SIG-M5 treated with dmso at 0.1 percent for 504 hours (cell line): ENCODE data around the gene MCTP1.
"Not testable (repeated sequence)": the region's sequence is repeated elsewhere in the genome, so short reads cannot be mapped to it uniquely, and the experiment has no call there.

ENCODE experiments used
- DNase-seq: peaks from one replicate; lab custom pipeline; 2025; ENCODE audit not compliant: unreplicated experiment; lab: John Stamatoyannopoulos, UW

MCTP1 gene

GRCh38 chr5:95184924-95185323, 100.0 kb downstream of the MCTP1 start:
- DNase-seq, result peak; percentile 81

- peak; percentile 74 for DNase-seq
Measured at GRCh38 chr5:95181644-95182043, 103.2 kb downstream of the MCTP1 start.

- no peak for DNase-seq
Measured at GRCh38 chr5:95178046-95178651, 106.7 kb downstream of the MCTP1 start.

GRCh38 chr5:95177456-95177855, 107.4 kb downstream of the MCTP1 start:
- no peak for DNase-seq

GRCh38 chr5:95175106-95175505, 109.8 kb downstream of the MCTP1 start:
- no peak for DNase-seq

- DNase-seq, result no peak
Measured at GRCh38 chr5:95172659-95173058, 112.2 kb downstream of the MCTP1 start.

- DNase-seq, result no peak
Measured at GRCh38 chr5:95164861-95165260, 120.0 kb downstream of the MCTP1 start.

- no peak for DNase-seq
Measured at GRCh38 chr5:95163079-95163478, 121.8 kb downstream of the MCTP1 start.

- DNase-seq, result peak; percentile 54
Measured at GRCh38 chr5:95162231-95162992, 122.5 kb downstream of the MCTP1 start.

- no peak for DNase-seq
Measured at GRCh38 chr5:95159603-95160002, 125.3 kb downstream of the MCTP1 start.

- no peak for DNase-seq
Measured at GRCh38 chr5:95155888-95156287, 129.0 kb downstream of the MCTP1 start.

- DNase-seq, result no peak
Measured at GRCh38 chr5:95153511-95153910, 131.4 kb downstream of the MCTP1 start.

- DNase-seq, result peak; percentile 37
Measured at GRCh38 chr5:95152535-95152934, 132.4 kb downstream of the MCTP1 start.

- no peak for DNase-seq
Measured at GRCh38 chr5:95152131-95152530, 132.8 kb downstream of the MCTP1 start.

GRCh38 chr5:95151694-95152093, 133.2 kb downstream of the MCTP1 start:
- no peak for DNase-seq

GRCh38 chr5:95149387-95149786, 135.5 kb downstream of the MCTP1 start:
- no peak for DNase-seq

- DNase-seq, result no peak
Measured at GRCh38 chr5:95148453-95148852, 136.4 kb downstream of the MCTP1 start.

- DNase-seq, result not testable (repeated sequence)
Measured at GRCh38 chr5:95143858-95144257, 141.0 kb downstream of the MCTP1 start.

- DNase-seq, result no peak
Measured at GRCh38 chr5:95142145-95142544, 142.7 kb downstream of the MCTP1 start.

- DNase-seq, result no peak
Measured at GRCh38 chr5:95141141-95141540, 143.8 kb downstream of the MCTP1 start.

- no peak for DNase-seq
Measured at GRCh38 chr5:95134326-95134725, 150.6 kb downstream of the MCTP1 start.

- DNase-seq, result no peak
Measured at GRCh38 chr5:95132096-95132495, 152.8 kb downstream of the MCTP1 start.

- DNase-seq, result no peak
Measured at GRCh38 chr5:95130941-95131340, 154.0 kb downstream of the MCTP1 start.
